Activated T-helper 2 cell treated with anti-CD3 and anti-CD28 coated beads, Interferon-gamma antibody, Interleukin-2, Interleukin-4, amounts not matched to agents 10 μg/mL and 5 μg/mL and 100 μg/mL, durations not matched to agents 14 hours and 24 hours and 36 hours (primary cell): ENCODE data around the gene DENND2C. TPM values are rescaled to one million over a fixed set of nuclear protein-coding genes. Genes with fewer than 3 reads are reported as not detected.

ENCODE experiments used
- DNase-seq: peaks from one replicate; pipeline ENCODE4 v3.0.0; 2021; ENCODE audit warnings: low spot score
- H3K27ac Mint-ChIP-seq: one replicate; pipeline ENCODE4 v1.8.0; 2021; ENCODE audit warnings: mixed read lengths
- H3K27me3 Mint-ChIP-seq: one replicate; pipeline ENCODE4 v1.8.0; 2021; ENCODE audit warnings: low read depth, mixed read lengths
- H3K36me3 Mint-ChIP-seq: one replicate; pipeline ENCODE4 v1.8.0; 2021; ENCODE audit warnings: low read depth, mixed read lengths
- H3K4me1 Mint-ChIP-seq: one replicate; pipeline ENCODE4 v1.8.0; 2021; ENCODE audit warnings: low read depth, mixed read lengths
- H3K4me3 Mint-ChIP-seq: one replicate; pipeline ENCODE4 v1.8.0; 2021; ENCODE audit warnings: low read depth, mild to moderate bottlenecking, moderate library complexity, mixed read lengths
- H3K9me3 Mint-ChIP-seq: one replicate; pipeline ENCODE4 v1.8.0; 2021; ENCODE audit warnings: mixed read lengths
- intact Hi-C: fragments of 100-400 bp; cut with micrococcal nuclease; formaldehyde crosslinking; loops from one replicate; pipeline ENCODE4 v1.15.1; 2023
- total RNA-seq: library from RNA; stranded (reverse); gene quantifications from 2 replicates; pipeline ENCODE4 v1.2.3, GENCODE V29; 2022

Gene DENND2C
- total RNA-seq, 1 donor from 2014 or later, result 0.21 TPM

GRCh38 chr1:114545796-114546195 lies 124.1 kb downstream of the DENND2C start:
- no peaks in the 10 kb centered on the region for H3K4me1 Mint-ChIP-seq
- H3K27ac Mint-ChIP-seq, result no peak overlapping the region
- no peaks in the 10 kb centered on the region for H3K36me3 Mint-ChIP-seq
- peaks cover 4% of the 10 kb centered on the region for H3K27me3 Mint-ChIP-seq
- no peaks in the 10 kb centered on the region for H3K9me3 Mint-ChIP-seq
- DNase-seq, result no peak
- no peak overlapping the region for H3K4me3 Mint-ChIP-seq
- intact Hi-C loops, result no loop called here

GRCh38 chr1:114545315-114545714 lies 124.5 kb downstream of the DENND2C start:
- H3K4me1 Mint-ChIP-seq, result no peaks in the 10 kb centered on the region
- H3K36me3 Mint-ChIP-seq, result no peaks in the 10 kb centered on the region
- H3K27ac Mint-ChIP-seq, result no peak overlapping the region
- H3K27me3 Mint-ChIP-seq, result peaks cover 8% of the 10 kb centered on the region
- H3K4me3 Mint-ChIP-seq, result no peak overlapping the region
- no peak for DNase-seq
- intact Hi-C loops, result no loop called here
- H3K9me3 Mint-ChIP-seq, result no peaks in the 10 kb centered on the region

GRCh38 chr1:114540821-114541220 lies 129.0 kb downstream of the DENND2C start:
- Mint-ChIP-seq H3K36me3 (no peaks in the 10 kb centered on the region), H3K9me3 (no peaks in the 10 kb centered on the region), H3K4me1 (no peaks in the 10 kb centered on the region), H3K27me3 (peaks cover 4% of the 10 kb centered on the region), H3K27ac (no peak overlapping the region), H3K4me3 (no peak overlapping the region)
- intact Hi-C loops, result no loop called here
- DNase-seq, result no peak

GRCh38 chr1:114540272-114540671 lies 129.6 kb downstream of the DENND2C start:
- intact Hi-C loops, result no loop called here
- no peak overlapping the region for H3K27ac Mint-ChIP-seq
- H3K27me3 Mint-ChIP-seq, result peaks cover 4% of the 10 kb centered on the region
- H3K4me3 Mint-ChIP-seq, result no peak overlapping the region
- DNase-seq, result no peak
- H3K9me3 Mint-ChIP-seq, result no peaks in the 10 kb centered on the region
- H3K4me1 Mint-ChIP-seq, result no peaks in the 10 kb centered on the region
- H3K36me3 Mint-ChIP-seq, result no peaks in the 10 kb centered on the region

- H3K27me3 Mint-ChIP-seq, result peaks cover 4% of the 10 kb centered on the region
- no peaks in the 10 kb centered on the region for H3K36me3 Mint-ChIP-seq
- intact Hi-C loops, result no loop called here
- no peaks in the 10 kb centered on the region for H3K9me3 Mint-ChIP-seq
- H3K27ac Mint-ChIP-seq, result no peak overlapping the region
- H3K4me3 Mint-ChIP-seq, result no peak overlapping the region
- no peak for DNase-seq
- H3K4me1 Mint-ChIP-seq, result no peaks in the 10 kb centered on the region
Measured at GRCh38 chr1:114536043-114536442, 133.8 kb downstream of the DENND2C start.

GRCh38 chr1:114535401-114535800 lies 134.4 kb downstream of the DENND2C start:
- H3K9me3 Mint-ChIP-seq, result no peaks in the 10 kb centered on the region
- no peaks in the 10 kb centered on the region for H3K27me3 Mint-ChIP-seq
- H3K4me1 Mint-ChIP-seq, result no peaks in the 10 kb centered on the region
- no peaks in the 10 kb centered on the region for H3K36me3 Mint-ChIP-seq
- H3K27ac Mint-ChIP-seq, result no peak overlapping the region
- intact Hi-C loops, result no loop called here
- no peak overlapping the region for H3K4me3 Mint-ChIP-seq
- no peak for DNase-seq

Other genes starting within 250 kb of the DENND2C start
- 41.5 and 44.7 TPM in 2 replicates for gene TRIM33, start 158.8 kb downstream of the DENND2C start, total RNA-seq
- gene BCAS2, start 88.4 kb downstream of the DENND2C start, total RNA-seq, result 52.1 and 54.1 TPM in 2 replicates
- gene AMPD1, start 25.5 kb upstream of the DENND2C start, total RNA-seq, result not detected in 2 replicates
- 63.3 and 64.5 TPM in 2 replicates for gene NRAS, start 46.7 kb upstream of the DENND2C start, total RNA-seq
- 411 and 414 TPM in 2 replicates for gene CSDE1, start 87.9 kb upstream of the DENND2C start, total RNA-seq
- 57.6 and 64.2 TPM in 2 replicates for gene SIKE1, start 110.6 kb upstream of the DENND2C start, total RNA-seq
- gene SYCP1, start 184.8 kb upstream of the DENND2C start, total RNA-seq, result not detected in 2 replicates